ENCODE data around the gene RASGEF1B.

The RASGEF1B gene

DNA sequence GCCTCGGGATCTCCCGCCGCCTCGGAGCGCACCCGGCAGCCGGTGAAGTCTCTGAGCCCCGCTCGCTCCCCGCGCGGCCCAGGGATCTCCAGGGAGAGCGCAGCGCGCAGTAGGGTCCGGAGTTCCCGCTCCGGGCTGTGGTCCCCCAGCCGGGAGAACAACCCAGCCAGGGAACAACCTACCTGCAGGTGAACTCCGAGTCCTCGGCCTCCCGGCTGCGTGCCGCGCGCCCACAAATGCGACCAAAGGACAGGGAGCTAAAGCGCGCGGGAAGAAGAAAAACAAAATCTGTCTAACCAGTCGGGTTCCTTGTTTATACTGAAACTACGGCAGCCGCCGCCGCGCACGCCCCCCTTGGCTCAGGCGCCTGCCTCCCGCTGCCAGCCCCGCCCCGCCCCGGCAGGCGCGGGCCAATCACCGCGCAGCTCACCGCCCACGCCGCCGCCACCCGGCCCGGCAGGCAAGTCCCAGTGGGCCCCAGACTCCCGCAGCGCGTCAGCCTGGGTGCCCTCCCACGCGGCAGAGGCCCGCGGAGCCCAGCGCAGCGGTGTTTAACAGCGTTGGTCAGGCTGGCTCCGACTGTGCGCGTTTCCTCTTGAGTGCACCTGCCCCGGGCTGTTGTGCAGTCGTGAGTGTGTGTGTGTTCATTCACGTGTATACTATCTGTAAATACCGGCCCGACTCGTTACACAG, at the start of gene RASGEF1B:
Gene RASGEF1B, minus strand, starts transcription at position 320 of the 693 bp plus-strand sequence. CDS start 12,399 bp downstream, outside the sequence.
- no peak for DNase-seq (ENCODE audit: low read depth, low spot score)
- peak within 1 kb of the TSS; percentile 65 for H3K27ac ChIP-seq

GRCh38 chr4:81519856-81520255, 48.1 kb upstream of the RASGEF1B start:
- H3K27ac ChIP-seq, result no peak overlapping the region
- DNase-seq (ENCODE audit: low read depth, low spot score), result no peak

GRCh38 chr4:81519427-81519773, 47.7 kb upstream of the RASGEF1B start:
- no peak overlapping the region for H3K27ac ChIP-seq
- DNase-seq (ENCODE audit: low read depth, low spot score), result no peak

GRCh38 chr4:81518762-81519426, 47.2 kb upstream of the RASGEF1B start:
- DNase-seq (ENCODE audit: low read depth, low spot score), result no peak
- H3K27ac ChIP-seq, result no peak overlapping the region

DNA sequence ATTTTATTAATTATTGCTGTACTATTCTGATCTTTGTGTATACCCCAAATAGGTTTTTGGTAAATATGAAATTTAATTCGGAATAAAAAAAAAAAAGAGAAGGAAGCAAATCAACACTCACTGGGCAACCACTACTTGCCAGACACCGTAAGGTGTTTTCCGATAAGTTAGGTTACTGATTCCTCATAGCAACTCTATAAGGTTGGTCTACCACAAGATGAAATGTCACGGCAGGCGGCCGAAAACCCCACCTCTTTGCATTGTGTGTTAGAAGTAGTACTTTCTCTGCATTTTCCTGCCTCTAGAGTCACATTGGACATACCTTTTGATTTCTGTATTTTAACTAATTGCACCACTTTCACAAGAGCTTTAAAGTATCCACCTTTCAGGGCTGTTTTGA, 44.5 kb upstream of the RASGEF1B start:
- H3K27ac ChIP-seq, result no peak overlapping the region
- no peak for DNase-seq (ENCODE audit: low read depth, low spot score)

DNA sequence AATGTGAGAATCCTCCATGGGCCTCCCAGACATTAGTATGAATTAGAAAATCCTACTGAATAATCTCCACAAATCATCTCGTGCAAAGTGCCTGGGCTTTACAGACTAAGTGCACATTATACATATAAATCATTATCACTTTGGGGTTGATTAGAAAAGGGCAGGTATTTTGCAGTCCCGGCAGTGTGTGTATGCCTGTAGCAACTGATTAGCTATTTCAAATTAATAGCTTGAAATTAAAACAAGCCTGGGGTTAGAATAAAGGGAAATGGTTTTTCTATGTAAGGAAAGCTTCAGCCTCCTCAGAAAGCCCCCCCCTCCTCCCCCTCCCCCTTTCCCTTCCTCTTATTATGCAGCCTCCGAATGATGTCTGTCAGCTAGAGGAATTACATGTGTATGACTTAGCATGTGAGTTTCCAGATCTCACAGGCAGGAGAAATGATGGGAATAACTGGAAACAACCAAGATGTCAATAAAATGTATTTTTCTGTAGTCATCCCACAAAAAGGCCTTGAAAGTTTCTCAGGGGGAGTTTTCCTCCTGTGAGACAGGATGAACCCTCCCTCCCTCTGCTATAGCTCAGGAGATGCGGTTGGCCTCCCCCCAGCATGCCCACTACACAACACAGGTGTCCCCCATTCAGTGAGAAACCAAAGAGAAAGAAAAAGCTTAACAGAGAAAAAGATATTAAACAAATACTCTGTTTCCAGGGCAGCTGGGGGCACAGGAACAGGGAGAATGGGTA, 41.2 kb upstream of the RASGEF1B start:
- H3K27ac ChIP-seq, result no peak overlapping the region
- DNase-seq (ENCODE audit: low read depth, low spot score), result no peak

- no peak overlapping the region for H3K27ac ChIP-seq
- no peak for DNase-seq (ENCODE audit: low read depth, low spot score)
Observed at GRCh38 chr4:81512001-81512756, 40.5 kb upstream of the RASGEF1B start.

GRCh38 chr4:81510643-81511178, 39.0 kb upstream of the RASGEF1B start:
- H3K27ac ChIP-seq, result no peak overlapping the region
- DNase-seq (ENCODE audit: low read depth, low spot score), result no peak

GRCh38 chr4:81509822-81510221, 38.1 kb upstream of the RASGEF1B start:
- DNase-seq (ENCODE audit: low read depth, low spot score), result no peak
- no peak overlapping the region for H3K27ac ChIP-seq

DNA sequence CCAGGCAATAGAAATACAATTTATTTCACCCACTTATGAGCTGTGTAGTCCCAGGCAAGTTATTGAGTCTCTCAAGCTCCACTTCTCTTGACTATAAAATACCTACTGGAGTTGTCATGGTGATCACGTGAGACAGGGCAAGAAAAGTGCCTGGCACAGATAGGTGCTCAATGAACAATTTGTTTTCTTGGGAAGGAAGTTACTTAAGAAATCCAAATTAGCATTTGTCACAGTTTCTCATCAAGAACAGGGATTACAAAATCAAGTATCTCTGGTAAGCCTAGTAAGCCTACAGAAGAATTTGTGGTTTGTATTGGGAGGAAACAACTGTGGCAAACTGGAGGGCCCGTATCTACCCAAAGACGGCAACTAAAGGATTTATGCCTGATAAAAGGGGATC, 37.5 kb upstream of the RASGEF1B start:
- DNase-seq (ENCODE audit: low read depth, low spot score), result no peak
- H3K27ac ChIP-seq, result no peak overlapping the region

GRCh38 chr4:81508411-81509185, 36.9 kb upstream of the RASGEF1B start:
- DNase-seq (ENCODE audit: low read depth, low spot score), result no peak
- H3K27ac ChIP-seq, result no peak overlapping the region

GRCh38 chr4:81507530-81507929, 35.8 kb upstream of the RASGEF1B start:
- DNase-seq (ENCODE audit: low read depth, low spot score), result no peak

GRCh38 chr4:81506731-81507130, 35.0 kb upstream of the RASGEF1B start:
- DNase-seq (ENCODE audit: low read depth, low spot score), result no peak
- no peak overlapping the region for H3K27ac ChIP-seq

More at GRCh38 chr4:81507530-81507929, 35.8 kb upstream of the RASGEF1B start:
- no peak overlapping the region for H3K27ac ChIP-seq

DNA sequence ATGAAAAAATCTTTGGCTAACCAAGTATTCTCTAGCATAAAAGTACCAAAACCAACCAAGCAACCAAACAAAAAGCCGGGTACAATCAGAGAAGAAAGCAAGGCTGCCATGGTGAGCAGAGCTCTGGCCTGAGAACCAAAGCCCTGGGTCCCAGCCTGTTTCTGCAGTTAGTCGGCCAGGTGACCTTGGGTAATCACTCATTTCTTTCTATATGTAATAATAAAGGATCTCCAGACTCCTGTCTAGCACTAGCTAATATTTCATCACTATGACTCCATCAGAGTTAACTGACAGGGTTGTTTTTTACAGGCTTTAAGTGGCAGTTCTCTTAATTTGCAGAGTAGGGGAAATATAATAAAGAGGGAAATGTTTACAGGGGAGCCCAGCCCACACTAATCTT, 34.0 kb upstream of the RASGEF1B start:
- peak overlapping the region; percentile 20 for H3K27ac ChIP-seq
- no peak for DNase-seq (ENCODE audit: low read depth, low spot score)

DNA sequence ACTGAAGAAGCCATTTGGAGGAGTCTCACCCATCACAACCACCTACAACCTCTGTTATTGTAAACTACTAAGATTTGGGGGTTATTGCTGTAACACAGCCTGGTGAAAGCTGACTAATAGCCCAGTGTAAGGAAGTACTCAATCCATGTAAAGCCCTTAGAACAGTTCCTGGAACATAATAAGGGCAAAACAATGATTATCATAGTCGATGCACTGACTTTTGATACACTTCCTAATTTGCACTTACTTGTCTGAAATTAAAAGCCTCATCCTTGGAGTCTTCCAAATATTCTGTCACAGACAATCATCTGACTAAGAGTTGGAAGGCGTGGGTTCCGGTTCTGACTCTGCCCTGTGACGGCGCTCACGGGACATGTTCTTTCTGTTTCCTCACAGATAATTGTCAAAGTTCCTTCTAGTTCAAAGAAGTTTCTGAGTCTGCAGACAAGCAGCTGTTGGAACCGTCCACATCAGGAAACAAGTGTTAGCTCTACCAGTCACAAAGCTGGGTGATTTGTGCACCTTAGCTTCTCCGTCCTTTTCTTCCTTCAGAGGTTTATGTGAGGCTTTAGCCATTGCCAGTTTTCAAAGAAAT, 33.4 kb upstream of the RASGEF1B start:
- H3K27ac ChIP-seq, result peak overlapping the region; percentile 20

DNA sequence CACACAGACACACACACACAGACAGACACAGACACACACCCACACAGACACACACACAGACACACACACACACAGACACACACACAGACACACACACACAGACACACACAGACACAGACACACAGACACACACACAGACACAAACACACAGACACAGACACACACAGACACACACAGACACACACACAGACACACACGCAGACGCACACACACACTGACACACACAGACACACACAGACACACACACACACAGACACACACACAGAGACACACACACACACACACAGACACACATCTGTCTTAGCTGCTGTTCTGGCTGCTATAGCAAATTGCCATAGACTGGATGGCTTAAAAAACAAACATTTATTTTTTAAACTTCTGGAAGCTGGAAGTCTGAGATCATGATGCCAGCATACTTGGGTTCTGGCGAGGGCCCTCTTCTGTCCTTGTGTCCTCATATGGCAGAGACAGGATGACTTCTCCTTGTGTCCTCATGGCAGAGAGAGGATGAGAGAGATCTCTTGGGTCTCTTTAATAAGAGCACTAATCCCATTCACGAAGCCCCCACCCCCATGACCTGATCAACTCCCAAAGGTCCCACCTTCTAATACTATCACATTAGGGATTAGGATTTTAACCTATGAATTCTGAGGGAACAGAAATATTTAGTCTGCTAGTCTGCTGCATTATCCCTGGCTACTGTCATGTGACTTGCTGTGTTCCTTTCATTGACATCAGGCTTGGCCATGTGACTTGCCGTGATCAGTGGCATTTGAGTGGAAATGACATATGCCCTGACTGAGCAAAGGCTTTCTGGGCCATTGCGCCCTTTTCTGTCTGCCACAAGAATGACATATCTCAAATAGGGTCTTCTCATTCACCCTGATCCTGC, 32.7 kb upstream of the RASGEF1B start:
- peak overlapping the region; percentile 20 for H3K27ac ChIP-seq
- DNase-seq (ENCODE audit: low read depth, low spot score), result no peak

More for the DNA sequence above, 33.4 kb upstream of the RASGEF1B start:
- DNase-seq (ENCODE audit: low read depth, low spot score), result no peak

DNA sequence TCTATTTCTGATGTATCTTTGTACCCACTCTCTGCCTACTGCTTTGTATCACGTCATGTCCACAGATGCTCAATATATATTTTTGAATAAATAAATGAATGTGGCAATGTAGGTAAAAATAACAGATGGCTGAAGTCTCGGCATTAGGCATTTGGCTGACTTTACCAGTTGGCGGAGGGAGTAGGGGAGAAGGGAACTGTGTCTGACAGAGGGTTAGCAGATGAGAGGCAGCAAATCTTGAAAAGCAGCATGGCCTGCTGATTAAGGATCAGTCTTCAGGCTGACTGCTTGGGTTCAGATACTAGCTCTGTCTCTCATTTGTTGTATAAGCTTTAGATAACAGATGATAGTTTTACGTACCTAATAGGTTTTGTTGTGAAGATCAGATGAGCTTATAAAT, 31.9 kb upstream of the RASGEF1B start:
- no peak overlapping the region for H3K27ac ChIP-seq
- DNase-seq (ENCODE audit: low read depth, low spot score), result no peak

GRCh38 chr4:81502564-81502963, 30.9 kb upstream of the RASGEF1B start:
- H3K27ac ChIP-seq, result no peak overlapping the region
- DNase-seq (ENCODE audit: low read depth, low spot score), result no peak

Data from epithelial cell of prostate (primary cell).